ENCODE data around the gene SF1.

SF1 gene

DNA sequence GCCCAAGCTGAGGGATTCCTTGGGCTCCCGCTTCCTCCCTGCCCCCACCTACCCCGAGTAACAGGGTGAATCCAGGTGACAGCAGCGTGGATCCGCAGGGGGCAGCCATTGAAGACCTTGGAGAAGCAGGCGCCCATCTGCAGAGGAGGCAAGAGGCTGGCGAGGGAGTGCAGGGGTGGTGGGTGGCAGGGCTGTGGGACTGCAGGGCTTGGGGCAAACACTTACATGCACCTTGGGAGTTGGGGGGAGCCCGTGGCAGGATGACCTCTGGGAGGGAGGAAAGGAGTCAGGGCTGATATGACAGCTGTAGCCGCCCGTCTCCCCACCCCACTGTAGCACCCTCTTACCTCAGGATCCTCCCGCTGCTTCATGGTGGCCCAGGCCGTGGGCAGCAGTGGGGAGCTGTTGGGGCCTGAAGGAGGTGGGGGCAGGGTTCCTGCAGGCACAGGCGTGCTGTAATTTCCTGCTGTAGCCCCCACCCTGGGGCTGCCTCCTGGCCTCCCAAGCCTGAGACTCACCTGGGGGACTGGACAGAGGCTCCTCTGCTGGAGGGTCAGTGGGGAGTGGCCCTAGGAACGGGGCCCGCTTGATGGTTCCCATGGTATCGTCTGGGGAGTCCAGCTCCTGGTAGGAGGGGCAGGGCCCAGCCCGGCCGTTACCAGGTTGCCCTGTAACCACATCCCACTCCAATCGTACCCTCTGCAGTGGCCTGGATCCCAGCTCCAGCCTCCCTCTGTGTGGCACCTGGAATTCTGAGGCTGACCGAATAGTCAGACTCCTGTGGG, 18.6 kb upstream of the SF1 start:
- no peaks in the 10 kb centered on the region for H3K9me3 ChIP-seq (replicated peaks in 1 of 2; ENCODE audit: control insufficient read depth in 2 of 2, insufficient read depth in 1 of 2, low read depth in 1 of 2, low read length in 2 of 2)
- H3K79me1 ChIP-seq (ENCODE audit: low read depth, low read length): no peaks in the 10 kb centered on the region
- no peak overlapping the region for H3K27ac ChIP-seq (replicated peaks; ENCODE audit: low read length)
- no peak overlapping the region for H3K18ac ChIP-seq (ENCODE audit: low read length)
- H3K4me2 ChIP-seq (ENCODE audit: insufficient read depth, low read length, poor library complexity, severe bottlenecking): no peak overlapping the region
- peak overlapping the region; percentile 17 for H4K8ac ChIP-seq (ENCODE audit: low read depth, low read length)
- H3K4me3 ChIP-seq (ENCODE audit: low read length in 2 of 2): no peak overlapping the region
- peaks cover 0 to 8% of the 10 kb centered on the region in 2 donors for H3K36me3 ChIP-seq (replicated peaks in 1 of 2; ENCODE audit: control insufficient read depth in 2 of 2, insufficient read depth in 2 of 2, low read length in 2 of 2)
- peak overlapping the region; percentile 23 for H3K4ac ChIP-seq (ENCODE audit: low read length)
- no peak overlapping the region for H2BK15ac ChIP-seq (ENCODE audit: low read length)
- no peak overlapping the region for H3K14ac ChIP-seq (ENCODE audit: low read length)
- no peak overlapping the region for H2BK12ac ChIP-seq (ENCODE audit: low read length)
- no peaks in the 10 kb centered on the region for H3K27me3 ChIP-seq (ENCODE audit: control insufficient read depth in 3 of 3, insufficient read depth in 3 of 3, low read depth in 1 of 3, low read length in 3 of 3)
- no peaks in the 10 kb centered on the region for H3K4me1 ChIP-seq (ENCODE audit: control insufficient read depth in 2 of 2, insufficient read depth in 1 of 2, low read depth in 1 of 2, low read length in 2 of 2)
- H2AFZ ChIP-seq (ENCODE audit: low read length): no peak overlapping the region
- no peak overlapping the region for H2BK5ac ChIP-seq (ENCODE audit: low read length)
- peak overlapping the region; percentile 70 for H3K9ac ChIP-seq (ENCODE audit: low read depth, low read length, poor library complexity)
- no peak for DNase-seq (ENCODE audit: low spot score)
- no peak overlapping the region for H2BK120ac ChIP-seq (ENCODE audit: low read depth, low read length)
- no CpG with 5 or more reads among the region's 19 CpGs for WGBS, 2 donors (ENCODE audit: extremely low coverage in 2 of 2, insufficient read length in 2 of 2, insufficient replicate concordance in 1 of 2)
- H4K91ac ChIP-seq (ENCODE audit: low read depth, low read length, poor library complexity): no peak overlapping the region
- no peak overlapping the region for H2AK5ac ChIP-seq (ENCODE audit: low read depth, low read length)
- peak overlapping the region; percentile 65 for H3K23ac ChIP-seq (ENCODE audit: low read depth, low read length, poor library complexity)

DNA sequence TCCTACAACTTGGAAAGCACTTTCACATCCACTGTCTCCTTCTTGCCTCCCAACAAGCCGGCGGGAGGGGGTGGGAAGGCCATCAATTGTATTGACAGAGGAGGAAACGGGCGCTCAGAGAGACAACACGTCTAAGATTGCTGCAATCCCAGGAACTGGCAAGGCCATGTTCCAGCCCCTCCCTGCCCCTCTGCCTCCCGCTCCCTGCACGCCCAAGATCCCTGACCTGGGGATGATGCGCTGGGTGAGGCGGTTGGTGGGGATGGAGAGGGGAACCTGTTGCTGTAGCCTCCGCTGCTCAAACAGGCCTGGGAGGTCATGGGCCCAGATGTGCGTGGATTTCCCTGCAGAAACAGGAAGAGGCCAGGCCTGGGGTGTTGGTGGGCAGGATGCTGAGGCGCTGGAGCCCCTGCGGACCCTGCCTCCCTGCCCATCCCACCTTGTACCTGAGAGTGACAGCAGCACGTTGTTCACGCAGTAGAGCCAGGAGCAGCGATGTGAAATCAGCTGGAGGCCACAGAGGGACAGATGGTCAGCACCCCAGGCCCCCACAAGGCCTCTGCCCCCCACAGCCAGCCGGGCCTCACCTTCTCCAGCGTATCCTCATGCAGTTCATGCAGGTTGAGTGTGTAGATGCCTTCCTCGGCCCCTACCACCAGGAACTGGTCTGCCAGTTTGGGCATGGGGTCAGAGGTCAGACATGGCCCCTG, 17.9 kb upstream of the SF1 start:
- H3K9ac ChIP-seq (ENCODE audit: low read depth, low read length, poor library complexity): peak overlapping the region; percentile 70
- no peak overlapping the region for H3K4me2 ChIP-seq (ENCODE audit: insufficient read depth, low read length, poor library complexity, severe bottlenecking)
- H3K4ac ChIP-seq (ENCODE audit: low read length): no peak overlapping the region
- H3K4me1 ChIP-seq (ENCODE audit: control insufficient read depth in 2 of 2, insufficient read depth in 1 of 2, low read depth in 1 of 2, low read length in 2 of 2): no peaks in the 10 kb centered on the region
- no peak for DNase-seq (ENCODE audit: low spot score)
- H3K4me3 ChIP-seq (ENCODE audit: low read length in 2 of 2): no peak overlapping the region
- peak overlapping the region; percentile 76 for H3K18ac ChIP-seq (ENCODE audit: low read length)
- H2AK5ac ChIP-seq (ENCODE audit: low read depth, low read length): no peak overlapping the region
- H3K14ac ChIP-seq (ENCODE audit: low read length): no peak overlapping the region
- peaks cover 0 to 8% of the 10 kb centered on the region in 2 donors for H3K36me3 ChIP-seq (replicated peaks in 1 of 2; ENCODE audit: control insufficient read depth in 2 of 2, insufficient read depth in 2 of 2, low read length in 2 of 2)
- H2BK5ac ChIP-seq (ENCODE audit: low read length): no peak overlapping the region
- no peak overlapping the region for H2AFZ ChIP-seq (ENCODE audit: low read length)
- H2BK15ac ChIP-seq (ENCODE audit: low read length): no peak overlapping the region
- H4K8ac ChIP-seq (ENCODE audit: low read depth, low read length): no peak overlapping the region
- no peak overlapping the region for H4K91ac ChIP-seq (ENCODE audit: low read depth, low read length, poor library complexity)
- peak overlapping the region; percentile 65 for H3K23ac ChIP-seq (ENCODE audit: low read depth, low read length, poor library complexity)
- H2BK120ac ChIP-seq (ENCODE audit: low read depth, low read length): no peak overlapping the region
- H2BK12ac ChIP-seq (ENCODE audit: low read length): no peak overlapping the region
- no peaks in the 10 kb centered on the region for H3K9me3 ChIP-seq (replicated peaks in 1 of 2; ENCODE audit: control insufficient read depth in 2 of 2, insufficient read depth in 1 of 2, low read depth in 1 of 2, low read length in 2 of 2)
- H3K27me3 ChIP-seq (ENCODE audit: control insufficient read depth in 3 of 3, insufficient read depth in 3 of 3, low read depth in 1 of 3, low read length in 3 of 3): no peaks in the 10 kb centered on the region
- H3K27ac ChIP-seq (replicated peaks; ENCODE audit: low read length): no peak overlapping the region
- H3K79me1 ChIP-seq (ENCODE audit: low read depth, low read length): no peaks in the 10 kb centered on the region
- WGBS, 2 donors (ENCODE audit: extremely low coverage in 2 of 2, insufficient read length in 2 of 2, insufficient replicate concordance in 1 of 2): no CpG with 5 or more reads among the region's 19 CpGs

DNA sequence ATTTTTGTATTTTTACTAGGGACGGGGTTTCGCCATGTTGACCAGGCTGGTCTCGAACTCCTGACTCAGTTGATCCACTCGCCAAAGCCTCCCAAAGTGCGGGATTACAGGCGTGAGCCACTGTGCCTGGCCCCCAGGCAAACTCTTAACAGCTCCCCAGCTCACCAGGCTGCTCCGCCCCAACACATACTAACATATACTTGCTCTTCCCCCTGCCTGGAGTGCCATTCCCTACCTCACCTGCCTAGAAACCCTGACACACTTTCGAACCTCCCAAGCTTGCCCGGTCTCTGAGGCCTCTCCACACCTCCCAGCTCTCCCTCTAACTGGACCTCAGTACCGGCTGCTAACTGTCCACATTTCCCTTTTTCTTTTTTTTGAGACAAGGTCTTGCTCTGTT, 16.2 kb upstream of the SF1 start:
- H3K9ac ChIP-seq (ENCODE audit: low read depth, low read length, poor library complexity): no peak overlapping the region
- no peak overlapping the region for H3K23ac ChIP-seq (ENCODE audit: low read depth, low read length, poor library complexity)
- H2BK15ac ChIP-seq (ENCODE audit: low read length): no peak overlapping the region
- no CpG with 5 or more reads among the region's 10 CpGs for WGBS, 2 donors (ENCODE audit: extremely low coverage in 2 of 2, insufficient read length in 2 of 2, insufficient replicate concordance in 1 of 2)
- no peak overlapping the region for H2AK5ac ChIP-seq (ENCODE audit: low read depth, low read length)
- H2AFZ ChIP-seq (ENCODE audit: low read length): no peak overlapping the region
- H3K36me3 ChIP-seq (replicated peaks in 1 of 2; ENCODE audit: control insufficient read depth in 2 of 2, insufficient read depth in 2 of 2, low read length in 2 of 2): peaks cover 5 to 9% of the 10 kb centered on the region in 2 donors
- H3K79me1 ChIP-seq (ENCODE audit: low read depth, low read length): no peaks in the 10 kb centered on the region
- H3K9me3 ChIP-seq (replicated peaks in 1 of 2; ENCODE audit: control insufficient read depth in 2 of 2, insufficient read depth in 1 of 2, low read depth in 1 of 2, low read length in 2 of 2): no peaks in the 10 kb centered on the region
- no peak overlapping the region for H4K91ac ChIP-seq (ENCODE audit: low read depth, low read length, poor library complexity)
- H3K14ac ChIP-seq (ENCODE audit: low read length): no peak overlapping the region
- H3K4me1 ChIP-seq (ENCODE audit: control insufficient read depth in 2 of 2, insufficient read depth in 1 of 2, low read depth in 1 of 2, low read length in 2 of 2): no peaks in the 10 kb centered on the region
- H3K4me2 ChIP-seq (ENCODE audit: insufficient read depth, low read length, poor library complexity, severe bottlenecking): no peak overlapping the region
- no peaks in the 10 kb centered on the region for H3K27me3 ChIP-seq (ENCODE audit: control insufficient read depth in 3 of 3, insufficient read depth in 3 of 3, low read depth in 1 of 3, low read length in 3 of 3)
- DNase-seq (ENCODE audit: low spot score): no peak
- no peak overlapping the region for H2BK120ac ChIP-seq (ENCODE audit: low read depth, low read length)
- no peak overlapping the region for H2BK5ac ChIP-seq (ENCODE audit: low read length)
- H3K4ac ChIP-seq (ENCODE audit: low read length): no peak overlapping the region
- no peak overlapping the region for H3K4me3 ChIP-seq (ENCODE audit: low read length in 2 of 2)
- H3K18ac ChIP-seq (ENCODE audit: low read length): no peak overlapping the region
- no peak overlapping the region for H4K8ac ChIP-seq (ENCODE audit: low read depth, low read length)
- no peak overlapping the region for H3K27ac ChIP-seq (replicated peaks; ENCODE audit: low read length)
- H2BK12ac ChIP-seq (ENCODE audit: low read length): no peak overlapping the region
